Omental fat pad (tissue), 4 donors: ENCODE data around the gene TRAM2. TPM values are rescaled to one million over a fixed set of nuclear protein-coding genes. Genes with fewer than 3 reads are reported as not detected.

ENCODE experiments used
- ATAC-seq: fragments of 150-250 bp; one replicate; pipeline ENCODE4 v1.9.1; 2016; ENCODE audit warnings: mild to moderate bottlenecking, moderate library complexity; ENCODE audit not compliant: low FRiP score
- DNase-seq: peaks from one replicate; pipeline ENCODE4 v3.0.0-alpha.2; 2019; ENCODE audit warnings: low spot score
- total RNA-seq, 4 donors: library from RNA; depleted of rRNA; stranded (reverse); fragments of >200 nt; gene quantifications; one replicate each; pipeline ENCODE4 v1.1.0, GENCODE V29; 2016
- TF ChIP-seq, protein P1 (sequence below), 3 donors: fragments of 450-650 bp; IDR thresholded peaks; one replicate each; pipeline ENCODE4 v1.5.1; 2016 to 2017; ENCODE audit warnings: antibody characterized with exemption in 3 of 3, mild to moderate bottlenecking in 3 of 3, moderate library complexity in 2 of 3

TRAM2 gene
- total RNA-seq, 4 donors from 2014 or later = 17.8 to 29.8 (median 26.3) TPM

DNA sequence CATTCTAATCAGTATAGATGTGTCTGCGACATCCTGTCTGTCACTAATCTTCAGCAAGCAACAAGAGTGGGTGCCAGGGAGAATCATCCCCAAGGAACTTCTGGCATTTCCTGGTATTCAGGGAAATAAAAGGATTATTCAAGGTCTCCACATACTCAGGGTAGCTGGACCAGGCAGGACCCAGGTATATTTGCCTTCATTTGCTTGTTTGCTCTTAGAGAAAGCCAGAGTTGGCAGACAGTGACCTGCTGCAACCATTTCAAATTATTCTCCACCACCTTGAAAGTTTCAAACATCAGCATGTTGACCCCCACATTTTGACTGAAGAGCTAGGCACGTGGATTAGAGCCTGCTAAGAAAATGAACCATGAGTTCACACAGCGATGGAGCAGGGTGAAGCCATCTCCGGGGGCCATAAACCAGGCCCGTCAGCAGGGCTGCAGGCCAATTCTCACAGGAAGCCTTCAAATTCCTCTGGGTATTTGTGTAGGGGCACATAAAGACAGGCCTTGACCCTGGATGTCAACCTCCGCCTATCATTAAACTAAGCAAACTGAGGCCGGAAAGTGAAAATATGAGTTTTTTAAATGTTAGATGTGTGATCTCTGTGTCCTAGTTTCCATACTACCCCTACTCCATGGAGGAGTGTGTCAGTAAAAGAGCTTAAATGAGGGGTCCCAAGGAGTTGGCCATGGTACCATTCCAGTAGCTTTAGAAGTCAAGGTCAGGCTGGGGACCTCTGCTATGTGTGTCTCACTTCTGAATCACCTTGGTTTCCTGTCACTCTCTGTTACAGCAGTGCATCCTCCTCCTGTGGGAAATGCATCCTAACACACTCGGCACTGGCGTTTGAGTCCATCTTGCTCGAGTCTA is 32.9 kb downstream of the TRAM2 start:
- TF ChIP-seq, protein P1, sequence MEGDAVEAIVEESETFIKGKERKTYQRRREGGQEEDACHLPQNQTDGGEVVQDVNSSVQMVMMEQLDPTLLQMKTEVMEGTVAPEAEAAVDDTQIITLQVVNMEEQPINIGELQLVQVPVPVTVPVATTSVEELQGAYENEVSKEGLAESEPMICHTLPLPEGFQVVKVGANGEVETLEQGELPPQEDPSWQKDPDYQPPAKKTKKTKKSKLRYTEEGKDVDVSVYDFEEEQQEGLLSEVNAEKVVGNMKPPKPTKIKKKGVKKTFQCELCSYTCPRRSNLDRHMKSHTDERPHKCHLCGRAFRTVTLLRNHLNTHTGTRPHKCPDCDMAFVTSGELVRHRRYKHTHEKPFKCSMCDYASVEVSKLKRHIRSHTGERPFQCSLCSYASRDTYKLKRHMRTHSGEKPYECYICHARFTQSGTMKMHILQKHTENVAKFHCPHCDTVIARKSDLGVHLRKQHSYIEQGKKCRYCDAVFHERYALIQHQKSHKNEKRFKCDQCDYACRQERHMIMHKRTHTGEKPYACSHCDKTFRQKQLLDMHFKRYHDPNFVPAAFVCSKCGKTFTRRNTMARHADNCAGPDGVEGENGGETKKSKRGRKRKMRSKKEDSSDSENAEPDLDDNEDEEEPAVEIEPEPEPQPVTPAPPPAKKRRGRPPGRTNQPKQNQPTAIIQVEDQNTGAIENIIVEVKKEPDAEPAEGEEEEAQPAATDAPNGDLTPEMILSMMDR (IDR thresholded peaks at IDR 0.05) = no peak
- no peak for DNase-seq
- ATAC-seq = no peak

DNA sequence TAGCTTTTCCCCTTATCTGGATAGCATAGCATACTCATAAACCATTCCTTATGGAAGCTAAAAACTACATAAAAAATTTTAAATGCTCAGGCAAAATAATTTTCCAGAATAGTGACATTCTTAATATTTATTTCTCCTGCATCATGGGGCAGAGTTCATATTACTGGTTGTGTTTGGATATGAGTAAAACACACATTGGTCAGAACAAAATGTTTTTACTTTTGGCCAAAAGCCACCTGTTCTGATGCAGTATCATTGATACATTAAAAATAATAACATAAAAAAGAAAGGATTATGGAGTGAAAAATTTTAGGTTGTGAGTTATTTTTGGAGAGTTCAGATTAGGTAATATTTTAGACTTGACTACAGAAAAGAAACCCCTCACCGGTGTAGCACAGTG is 33.6 kb downstream of the TRAM2 start:
- no peak for DNase-seq
- TF ChIP-seq, protein P1 (IDR thresholded peaks at IDR 0.05) = no peak
- ATAC-seq = no peak

DNA sequence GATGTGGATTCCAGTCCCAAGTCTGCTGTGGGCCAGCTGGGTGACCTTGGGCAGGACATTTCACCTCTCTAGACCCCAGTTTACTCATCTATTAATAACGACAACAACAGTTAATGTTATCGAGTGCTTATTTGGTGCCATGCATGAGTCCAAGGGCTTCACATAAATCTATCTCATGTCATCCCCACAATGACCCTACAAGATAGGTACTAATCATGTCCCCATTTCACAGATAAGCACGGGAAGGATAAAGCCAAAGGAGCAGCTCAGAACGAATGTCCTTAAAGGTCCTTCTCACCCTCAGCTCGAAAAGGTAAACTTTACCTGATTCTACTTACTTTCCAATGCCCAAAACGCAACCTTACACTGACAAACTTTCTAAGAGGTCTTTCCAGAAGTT is 35.7 kb downstream of the TRAM2 start:
- DNase-seq (no peak), ATAC-seq (no peak)
- TF ChIP-seq, protein P1 (IDR thresholded peaks at IDR 0.05) = no peak

DNA sequence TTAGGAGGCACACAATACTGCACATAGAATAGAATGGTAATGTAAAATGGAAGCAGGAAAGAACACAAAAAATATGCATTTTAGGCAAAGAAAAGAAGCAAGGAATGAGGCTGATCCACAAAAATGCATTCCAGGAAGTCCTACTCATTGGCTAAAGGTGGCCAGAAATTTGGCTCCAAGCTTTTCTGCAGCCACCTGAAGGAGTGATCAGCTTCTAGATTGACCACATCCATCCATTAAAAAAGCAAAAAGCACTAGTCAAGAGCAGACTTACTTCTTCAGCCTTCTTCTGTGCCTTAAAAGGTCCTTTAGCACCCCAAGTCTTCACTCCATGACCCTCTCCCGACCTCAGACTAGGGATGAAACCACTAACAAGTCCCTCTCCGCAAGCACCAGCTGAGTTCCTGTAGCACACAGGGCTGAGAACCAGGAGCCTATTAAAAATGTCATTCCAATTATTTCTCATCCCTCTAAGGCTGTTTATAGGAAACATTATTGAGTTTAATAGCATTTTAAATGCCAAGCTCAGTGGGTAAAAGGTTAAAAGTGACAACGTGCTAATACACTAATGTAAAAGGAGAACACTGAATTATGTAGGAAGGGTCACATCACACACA is 36.5 kb downstream of the TRAM2 start:
- ATAC-seq (no peak), DNase-seq (no peak)
- TF ChIP-seq, protein P1 (IDR thresholded peaks at IDR 0.05) = no peak

DNA sequence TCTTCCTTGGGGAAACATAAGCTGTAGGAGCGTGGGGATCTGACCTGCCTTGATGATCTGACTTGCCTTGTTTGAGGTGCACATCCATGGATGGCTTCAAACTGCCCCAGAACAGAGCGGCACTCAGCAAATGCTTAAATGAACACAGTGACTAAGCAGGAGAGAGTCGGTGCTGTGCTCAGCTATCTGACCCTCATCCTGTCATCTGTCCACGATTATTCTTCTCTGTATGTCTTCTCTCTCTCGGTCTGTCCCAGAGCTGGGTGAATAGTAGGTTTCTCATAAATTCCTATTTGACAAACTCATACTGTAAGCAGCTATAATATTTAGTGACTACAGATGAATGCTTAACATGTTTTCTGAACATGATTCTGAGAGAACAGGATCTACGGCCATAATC is 37.3 kb downstream of the TRAM2 start:
- ATAC-seq (no peak), DNase-seq (no peak)
- TF ChIP-seq, protein P1 (IDR thresholded peaks at IDR 0.05) = no peak

DNA sequence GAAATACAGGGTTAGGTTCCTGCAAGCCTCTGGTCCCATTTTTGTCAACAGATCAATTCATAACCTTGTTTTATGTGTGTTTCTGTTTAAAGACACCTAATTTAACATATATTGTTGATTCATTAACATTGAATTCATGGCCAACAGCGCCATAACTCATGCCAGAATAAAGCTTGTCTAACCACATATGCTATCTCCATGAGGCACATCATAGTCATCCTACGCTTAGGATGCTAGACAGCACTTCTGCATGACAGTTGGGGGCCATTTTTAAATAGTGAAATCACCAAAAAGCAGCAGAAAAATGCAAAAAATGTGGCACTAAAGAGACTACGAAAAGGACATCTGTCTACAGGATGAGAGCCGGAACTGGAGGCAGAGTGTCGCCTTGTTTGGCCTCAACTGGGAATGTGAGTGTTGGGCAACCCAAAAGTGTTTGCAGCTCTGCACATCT is 37.9 kb downstream of the TRAM2 start:
- ATAC-seq = no peak
- TF ChIP-seq, protein P1 (IDR thresholded peaks at IDR 0.05) = no peak
- DNase-seq = no peak
